OCI-LY3 (cell line): ENCODE results near the gene GALNT10.

Experiments used
- H2AFZ ChIP-seq: fragments of 200-600, 300-600 bp; shearing (Covaris generic); 2 replicates; pipeline ENCODE4 v1.6.0; 2014; ENCODE audit warnings: antibody characterized with exemption, low read depth, low read length
- H3K27ac ChIP-seq: fragments of 200-600, 300-600 bp; sonication (generic); 2 replicates; pipeline ENCODE4 v1.5.1; 2014; ENCODE audit warnings: mild to moderate bottlenecking, low read length, moderate library complexity, mixed read lengths
- H3K27me3 ChIP-seq: fragments of 200-600, 300-600 bp; sonication (generic); 2 replicates; pipeline ENCODE4 v1.6.1; 2014; ENCODE audit warnings: low read depth, low read length, mixed read lengths
- H3K36me3 ChIP-seq: fragments of 200-600, 300-600 bp; sonication (generic); replicated peaks from 2 replicates; pipeline ENCODE3; 2014; ENCODE audit warnings: low read depth, low read length, mixed read lengths
- H3K4me1 ChIP-seq: fragments of 300-600, 200-600 bp; sonication (generic); 2 replicates; pipeline ENCODE4 v1.6.1; 2014; ENCODE audit warnings: low read length, mixed read lengths
- H3K4me2 ChIP-seq: fragments of 200-600, 300-600 bp; sonication (generic); 2 replicates; pipeline ENCODE4 v1.6.1; 2014; ENCODE audit warnings: low read length, mixed read lengths
- H3K4me3 ChIP-seq: fragments of 300-600, 200-600 bp; sonication (generic); 2 replicates; pipeline ENCODE4 v1.5.1; 2014; ENCODE audit warnings: antibody characterized with exemption, mild to moderate bottlenecking, low read length, moderate library complexity
- H3K79me2 ChIP-seq: fragments of 300-600, 200-600 bp; shearing (Covaris generic); 2 replicates; pipeline ENCODE4 v1.6.1; 2014; ENCODE audit warnings: mild to moderate bottlenecking, low read length, mixed read lengths
- H3K9ac ChIP-seq: fragments of 300-600, 200-600 bp; shearing (Covaris generic); 2 replicates; pipeline ENCODE4 v1.6.0; 2014; ENCODE audit warnings: mild to moderate bottlenecking, low read length, moderate library complexity
- H3K9me3 ChIP-seq: fragments of 200-600, 300-600 bp; shearing (Covaris generic); 2 replicates; pipeline ENCODE4 v1.6.1; 2014; ENCODE audit warnings: low read length, mixed read lengths; ENCODE audit not compliant: insufficient read depth
- H4K20me1 ChIP-seq: fragments of 200-600, 300-600 bp; sonication (generic); 2 replicates; pipeline ENCODE4 v1.6.1; 2016; ENCODE audit warnings: low read length, mixed read lengths; ENCODE audit not compliant: insufficient read depth
- CTCF ChIP-seq: fragments of 200-600, 300-600 bp; sonication (generic); IDR thresholded peaks from 2 replicates; pipeline ENCODE4 v1.5.1; 2014; ENCODE audit warnings: antibody characterized with exemption, low read length, low read depth
- EZH2phosphoT487 ChIP-seq: fragments of 200-600 bp; shearing (Covaris generic); IDR thresholded peaks from 2 replicates; pipeline ENCODE4 v1.6.1; 2018; ENCODE audit warnings: antibody characterized with exemption, mixed run types, low read depth

GALNT10 gene

DNA sequence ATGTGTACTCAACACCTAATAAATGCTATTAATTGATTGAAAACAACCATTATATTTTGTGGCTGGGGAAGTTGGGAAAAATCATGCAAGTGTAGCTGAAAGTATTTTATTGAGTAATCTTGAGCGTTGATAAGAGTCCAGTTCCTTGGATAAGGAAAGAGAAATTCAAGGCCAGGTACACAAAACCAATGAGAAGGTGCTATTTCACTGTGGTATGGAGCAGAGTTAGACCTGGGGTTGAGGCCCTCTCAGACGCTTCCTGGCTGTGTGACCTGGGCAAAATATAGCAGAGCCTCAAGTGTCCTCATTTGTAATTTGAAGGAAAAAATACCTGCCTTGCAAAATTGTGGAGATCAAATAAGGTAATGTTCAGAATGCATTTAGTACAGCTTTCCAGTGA lies 50.1 kb downstream of the GALNT10 start:
- TF ChIP-seq CTCF (no peak), EZH2phosphoT487 (no peak)
- Histone ChIP-seq H3K79me2 (no peaks in the 10 kb centered on the region), H4K20me1 (no peaks in the 10 kb centered on the region)

GRCh38 chr5:154241021-154241420 lies 50.5 kb downstream of the GALNT10 start:
- H4K20me1 ChIP-seq, result no peaks in the 10 kb centered on the region
- peaks cover 2% of the 10 kb centered on the region for H3K36me3 ChIP-seq
- no peak overlapping the region for H3K27ac ChIP-seq
- TF ChIP-seq CTCF (no peak), EZH2phosphoT487 (no peak)
- no peaks in the 10 kb centered on the region for H3K27me3 ChIP-seq
- no peak overlapping the region for H3K9ac ChIP-seq
- H2AFZ ChIP-seq, result no peak overlapping the region
- no peak overlapping the region for H3K4me2 ChIP-seq
- no peak overlapping the region for H3K4me3 ChIP-seq
- H3K9me3 ChIP-seq, result no peaks in the 10 kb centered on the region
- H3K79me2 ChIP-seq, result no peaks in the 10 kb centered on the region
- H3K4me1 ChIP-seq, result peaks cover 30% of the 10 kb centered on the region

More for the DNA sequence above, 50.1 kb downstream of the GALNT10 start:
- Histone ChIP-seq H3K4me1 (peaks cover 30% of the 10 kb centered on the region), H2AFZ (no peak overlapping the region), H3K36me3 (peaks cover 2% of the 10 kb centered on the region), H3K4me2 (no peak overlapping the region), H3K9me3 (no peaks in the 10 kb centered on the region), H3K4me3 (no peak overlapping the region), H3K27me3 (no peaks in the 10 kb centered on the region), H3K27ac (no peak overlapping the region), H3K9ac (no peak overlapping the region)

DNA sequence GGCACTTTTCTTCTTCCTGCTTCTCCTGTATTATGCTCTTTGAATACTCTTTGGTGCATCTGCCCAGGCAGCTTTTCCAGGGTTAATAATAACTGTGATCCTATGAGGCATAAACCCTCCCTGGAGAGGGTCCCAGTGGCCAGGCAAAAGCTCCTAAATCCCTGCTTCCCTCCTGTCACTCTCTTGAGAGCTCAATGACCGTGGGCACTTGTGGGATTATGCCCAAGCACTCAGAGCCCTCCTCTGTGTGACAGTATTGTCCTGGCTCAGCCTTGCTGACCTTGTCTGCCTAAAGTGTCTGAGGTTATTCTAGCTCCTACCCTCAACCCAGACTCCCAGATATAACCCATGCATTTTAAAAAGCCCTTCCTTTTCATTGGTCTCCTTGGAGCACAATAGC lies 51.9 kb downstream of the GALNT10 start:
- Histone ChIP-seq H3K4me2 (no peak overlapping the region), H3K4me3 (no peak overlapping the region), H3K27me3 (no peaks in the 10 kb centered on the region), H3K4me1 (peaks cover 30% of the 10 kb centered on the region), H3K9ac (no peak overlapping the region), H3K79me2 (no peaks in the 10 kb centered on the region), H4K20me1 (no peaks in the 10 kb centered on the region), H2AFZ (no peak overlapping the region), H3K27ac (no peak overlapping the region), H3K9me3 (no peaks in the 10 kb centered on the region), H3K36me3 (peaks cover 2% of the 10 kb centered on the region)
- TF ChIP-seq EZH2phosphoT487 (no peak), CTCF (no peak)

- Histone ChIP-seq H3K27ac (no peak overlapping the region), H2AFZ (no peak overlapping the region), H3K27me3 (no peaks in the 10 kb centered on the region), H3K9ac (no peak overlapping the region), H3K79me2 (no peaks in the 10 kb centered on the region), H3K4me1 (peaks cover 30% of the 10 kb centered on the region), H3K4me2 (peak overlapping the region; percentile 9; the same call in 1 of the 2 replicates), H4K20me1 (no peaks in the 10 kb centered on the region), H3K4me3 (no peak overlapping the region), H3K36me3 (peaks cover 2% of the 10 kb centered on the region), H3K9me3 (no peaks in the 10 kb centered on the region)
- no peak for TF ChIP-seq CTCF
- no peak for TF ChIP-seq EZH2phosphoT487
Measured at GRCh38 chr5:154242964-154243376, 52.4 kb downstream of the GALNT10 start.
